Stimulated activated CD4-positive, alpha-beta T cell treated with anti-CD3 and anti-CD28 coated beads, Interleukin-1b, Interleukin-23, amount 100 ng/mL, for 48 hours (primary cell): Measurements from ENCODE around the gene TM9SF4.
"Not testable (repeated sequence)": the region's sequence is repeated elsewhere in the genome, so short reads cannot be mapped to it uniquely, and the experiment has no call there.

Source experiments
- DNase-seq: peaks from one replicate; pipeline ENCODE4 v3.0.0-alpha.2; 2020

TM9SF4 gene

DNA sequence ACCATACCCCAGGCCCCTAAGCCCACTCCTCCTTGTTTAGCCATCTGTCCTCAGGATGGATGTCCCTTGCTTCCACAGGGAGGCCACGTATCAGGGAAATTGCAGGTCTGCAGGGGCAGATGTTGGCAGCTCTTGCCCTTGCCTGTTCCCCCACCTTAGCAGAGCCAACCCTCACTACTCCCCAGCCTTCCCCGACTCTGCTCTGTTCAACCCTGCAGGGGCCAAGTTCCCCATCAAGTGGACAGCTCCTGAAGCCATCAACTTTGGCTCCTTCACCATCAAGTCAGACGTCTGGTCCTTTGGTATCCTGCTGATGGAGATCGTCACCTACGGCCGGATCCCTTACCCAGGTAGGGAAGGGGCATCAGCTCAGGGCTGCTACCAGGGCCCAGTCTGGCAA lies 10.7 kb upstream of the TM9SF4 start:
- DNase-seq = no peak

DNA sequence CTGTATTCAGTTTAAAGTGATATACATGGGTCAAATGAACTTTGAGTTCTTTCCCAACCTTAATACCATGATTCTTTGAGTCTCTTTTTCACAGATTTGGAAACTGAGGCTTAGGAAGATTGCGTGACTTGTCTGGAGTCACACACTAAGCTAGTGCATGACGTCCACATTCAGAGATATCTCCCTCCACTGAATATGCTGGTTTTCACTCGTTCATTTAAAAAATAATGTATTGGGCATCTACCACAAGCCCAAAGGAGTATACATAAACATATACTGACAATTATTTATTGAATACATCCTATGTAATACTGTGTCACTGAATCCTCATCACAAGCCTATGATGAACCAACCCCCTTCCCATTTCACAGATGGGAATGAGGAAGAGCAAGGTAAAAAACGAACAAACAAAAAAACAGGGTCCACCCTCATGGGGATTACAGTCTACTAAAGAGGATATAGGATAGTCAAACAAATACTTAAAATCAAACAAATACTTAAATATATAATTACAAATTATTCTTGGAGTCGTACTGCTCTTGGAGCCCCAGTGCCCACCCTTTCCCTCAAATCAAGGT lies 611 bp upstream of the TM9SF4 start:
- no peak for DNase-seq

GRCh38 chr20:32110173-32110704 lies 725 bp downstream of the TM9SF4 start:
- no peak for DNase-seq

DNA sequence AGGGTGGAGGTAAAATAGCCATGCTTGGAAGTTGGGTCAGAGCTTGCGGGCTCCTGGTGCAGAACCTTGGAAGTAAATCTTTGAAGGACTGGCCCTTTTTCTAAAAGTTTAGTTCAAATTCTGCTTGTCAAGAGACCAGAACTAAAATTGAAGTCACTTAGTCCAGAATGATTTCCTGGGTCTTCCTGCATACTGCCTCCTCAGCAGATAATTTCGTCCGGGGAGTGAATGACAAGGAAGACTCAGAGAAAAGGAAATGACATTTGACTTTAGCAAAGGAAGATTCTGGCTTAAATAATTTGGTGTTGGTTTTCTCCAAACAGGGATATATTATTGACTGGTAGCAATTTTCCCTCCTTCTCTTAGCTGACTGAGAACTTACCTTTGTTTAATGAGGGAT lies 1.2 kb downstream of the TM9SF4 start:
- no peak for DNase-seq

- no peak for DNase-seq
Observed at GRCh38 chr20:32111156-32111686, 1.7 kb downstream of the TM9SF4 start.

DNA sequence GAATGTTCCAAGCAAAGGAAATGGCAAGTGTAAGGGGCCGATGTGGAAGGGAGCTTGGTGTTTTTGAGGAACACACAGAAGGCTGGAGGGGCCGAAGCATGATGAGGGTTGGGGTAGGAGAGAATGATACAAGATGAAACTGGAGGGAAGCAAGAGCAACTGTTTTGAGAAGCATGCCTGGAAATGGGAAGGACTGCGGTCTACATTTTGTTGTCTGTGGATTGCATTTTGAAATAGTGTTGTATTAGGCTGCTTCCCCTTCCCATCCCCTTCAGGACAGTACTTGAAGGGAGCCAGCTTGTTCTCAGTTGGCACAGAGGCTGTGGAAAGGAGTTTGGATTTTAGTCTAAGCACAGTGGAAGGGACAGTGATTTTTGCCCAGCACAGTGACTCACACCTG lies 2.2 kb downstream of the TM9SF4 start:
- no peak for DNase-seq

- DNase-seq = peak; percentile 20
Observed at GRCh38 chr20:32112841-32113240, 3.3 kb downstream of the TM9SF4 start.

- DNase-seq = no peak
Observed at GRCh38 chr20:32113591-32114260, 4.2 kb downstream of the TM9SF4 start.

DNA sequence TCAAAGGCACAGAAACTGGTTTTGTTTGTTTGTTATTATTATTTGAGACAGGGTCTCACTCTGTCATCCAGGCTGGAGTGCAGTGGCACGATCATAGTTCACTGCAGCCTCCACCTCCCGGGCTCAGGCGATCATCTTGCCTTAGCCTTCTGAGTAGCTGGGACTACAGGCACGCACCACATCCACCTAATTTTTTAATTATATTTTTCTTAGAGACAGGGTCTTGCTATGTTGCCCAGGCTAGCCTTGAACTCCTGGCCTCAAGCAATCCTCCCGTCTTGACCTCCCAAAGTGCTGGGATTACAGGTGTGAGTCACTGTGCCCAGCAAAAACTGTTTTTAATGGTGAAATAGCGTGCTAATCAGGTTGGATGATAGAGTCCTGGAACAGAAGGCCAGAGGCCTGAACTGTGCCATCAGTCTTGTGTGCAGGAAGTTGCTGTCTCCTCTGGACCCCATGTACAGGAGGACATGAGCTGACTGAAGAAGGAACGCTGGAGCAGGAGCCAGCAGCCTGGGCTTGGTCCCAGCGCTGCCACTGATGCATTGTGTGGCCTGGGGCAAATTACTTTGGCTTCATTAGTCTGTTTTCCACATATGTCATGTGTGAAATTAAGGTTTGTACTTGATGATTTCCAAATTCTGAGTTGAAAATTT lies 4.9 kb downstream of the TM9SF4 start:
- no peak for DNase-seq

DNA sequence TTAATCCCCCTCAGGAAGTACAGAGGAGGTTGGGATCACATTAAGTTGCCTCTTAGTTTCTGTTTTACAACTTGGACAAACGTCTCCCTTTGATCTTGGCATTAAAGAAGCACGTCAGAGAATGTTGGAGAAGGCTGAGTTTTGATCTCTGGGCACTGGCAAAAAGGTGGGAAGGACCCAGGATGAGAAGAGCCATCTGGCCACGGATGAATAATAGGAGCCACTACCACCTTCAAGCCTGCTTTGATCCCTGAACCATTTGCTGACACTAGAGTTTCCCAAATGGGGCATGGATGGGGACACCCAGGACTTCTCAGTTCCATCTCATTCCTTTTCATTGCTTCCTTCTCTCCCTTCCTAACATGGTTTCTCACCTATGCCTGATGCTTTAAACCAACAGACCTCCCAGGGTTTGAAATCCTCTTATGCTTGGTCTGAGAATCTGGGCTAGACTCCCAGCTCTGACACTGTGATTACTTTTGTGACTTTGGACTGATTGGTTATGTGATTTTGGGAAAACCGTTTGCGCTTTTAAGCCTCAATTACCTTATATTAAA lies 5.8 kb downstream of the TM9SF4 start:
- DNase-seq = no peak

DNA sequence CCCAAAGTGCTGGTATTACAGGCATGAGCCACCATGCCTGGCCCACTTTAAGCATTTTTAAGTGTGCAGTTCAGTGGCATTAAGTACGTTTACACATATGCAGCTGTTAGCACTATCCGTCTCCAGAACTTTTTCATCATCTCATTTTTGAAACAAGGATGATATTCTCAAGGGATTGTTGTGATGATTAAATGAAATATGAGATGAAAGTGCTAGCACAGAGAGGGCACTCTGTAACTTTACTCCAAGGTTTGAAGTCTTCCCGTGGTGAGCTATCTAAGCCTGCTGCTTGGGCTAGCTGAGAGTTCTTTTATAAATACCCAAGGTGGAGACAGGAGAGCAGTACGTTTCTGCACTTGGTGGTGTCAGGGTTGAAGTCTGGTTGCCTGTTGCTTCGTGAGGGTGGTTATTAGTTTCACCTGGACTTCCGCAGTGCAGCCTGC lies 6.6 kb downstream of the TM9SF4 start:
- DNase-seq = no peak

- not testable (repeated sequence) for DNase-seq
Observed at GRCh38 chr20:32116796-32117195, 7.3 kb downstream of the TM9SF4 start.

- DNase-seq = not testable (repeated sequence)
Observed at GRCh38 chr20:32118427-32118826, 8.9 kb downstream of the TM9SF4 start.

DNA sequence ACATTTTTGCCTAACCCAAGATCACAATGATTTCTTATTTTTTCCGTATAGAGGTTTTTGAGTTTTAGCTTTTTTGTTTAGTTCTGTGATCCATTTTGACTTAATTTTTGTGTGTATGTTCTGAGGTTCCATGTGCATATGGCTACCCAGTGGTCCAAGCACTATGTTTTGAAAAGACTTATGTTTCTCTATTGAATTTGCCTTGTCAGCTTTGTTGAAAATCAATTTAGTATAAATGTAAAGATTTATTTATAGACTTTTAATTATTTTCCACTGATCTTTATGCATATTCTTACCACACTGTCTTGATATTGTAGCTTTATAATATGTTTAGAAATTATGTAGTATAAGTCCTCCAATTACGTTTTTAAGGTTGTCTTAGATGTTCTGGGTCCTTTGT lies 10.2 kb downstream of the TM9SF4 start:
- no peak for DNase-seq

DNA sequence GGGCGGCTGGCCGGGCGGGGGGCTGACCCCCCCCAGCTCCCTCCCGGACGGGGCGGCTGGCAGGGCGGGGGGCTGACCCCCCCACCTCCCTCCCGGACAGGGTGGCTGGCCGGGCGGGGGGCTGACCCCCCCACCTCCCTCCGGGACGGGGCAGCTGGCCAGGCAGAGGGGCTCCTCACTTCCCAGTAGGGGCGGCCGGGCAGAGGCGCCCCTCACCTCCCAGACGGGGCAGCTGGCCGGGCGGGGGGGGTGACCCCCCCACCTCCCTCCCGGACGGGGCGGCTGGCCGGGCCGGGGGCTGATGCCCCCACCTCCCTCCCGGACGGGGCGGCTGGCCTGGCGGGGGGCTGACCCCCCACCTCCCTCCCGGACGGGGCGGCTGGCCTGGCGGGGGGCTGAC lies 12.4 kb downstream of the TM9SF4 start:
- DNase-seq = not testable (repeated sequence)

DNA sequence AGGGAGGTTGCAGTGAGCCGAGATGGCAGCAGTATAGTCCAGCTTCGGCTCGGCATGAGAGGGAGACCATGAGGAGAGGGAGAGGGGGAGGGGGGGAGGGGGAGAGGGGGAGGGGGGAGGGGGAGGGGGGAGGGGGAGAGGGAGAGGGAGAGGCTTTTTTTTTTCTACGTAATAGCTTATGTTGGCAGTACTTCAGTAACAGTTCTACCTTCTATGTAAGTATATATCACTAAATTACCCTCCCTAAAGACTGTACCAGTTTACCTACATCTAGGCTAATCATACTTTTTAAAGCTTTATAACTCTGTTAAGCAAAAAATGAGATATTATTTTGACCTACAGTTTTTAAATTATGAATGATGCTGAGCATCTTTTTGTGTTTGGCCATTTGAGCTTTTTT lies 13.6 kb downstream of the TM9SF4 start:
- no peak for DNase-seq

DNA sequence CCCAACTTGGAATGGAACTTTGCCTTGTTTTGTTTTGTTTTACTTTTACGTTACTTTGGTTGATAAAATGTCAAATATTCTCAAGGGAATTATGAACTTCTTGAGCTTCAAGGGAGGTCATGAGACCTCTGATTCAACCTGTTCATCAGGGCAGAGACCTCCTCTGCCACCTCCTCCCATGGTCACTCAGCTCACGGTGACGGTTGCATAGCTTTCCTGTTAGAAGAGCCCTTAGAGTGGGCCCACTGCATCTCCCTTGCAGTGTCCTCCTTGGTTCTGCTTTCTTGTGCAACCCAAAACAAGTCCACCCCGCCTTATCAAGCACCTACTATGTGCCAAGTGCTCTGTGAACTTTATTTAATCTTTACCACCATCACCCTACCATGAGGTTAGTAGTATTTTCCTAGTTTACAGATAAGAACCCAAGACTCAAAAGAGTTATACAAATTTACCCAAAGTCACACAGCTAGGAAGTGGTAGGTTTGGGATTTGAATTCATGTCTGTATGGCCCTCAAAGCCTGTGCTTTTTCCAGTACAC lies 15.5 kb downstream of the TM9SF4 start:
- no peak for DNase-seq

DNA sequence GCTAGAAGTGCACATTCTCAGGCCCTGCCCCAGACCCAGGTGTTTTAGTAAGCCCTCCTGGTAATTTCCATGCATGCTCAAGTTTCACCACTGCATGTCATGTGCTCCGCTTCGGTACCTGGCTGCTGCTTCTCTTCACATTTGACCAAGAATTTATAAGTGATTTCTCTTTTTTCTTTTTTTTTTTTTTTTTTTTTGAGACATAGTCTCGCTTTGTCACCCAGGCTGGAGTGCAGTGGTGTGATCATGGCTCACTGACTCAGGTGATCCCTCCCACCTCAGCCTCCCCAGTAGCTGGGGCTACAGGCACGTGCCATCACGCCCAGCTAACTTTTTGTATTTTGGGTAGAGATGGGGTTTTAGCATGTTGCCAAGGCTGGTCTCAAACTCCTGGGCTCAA lies 16.0 kb downstream of the TM9SF4 start:
- no peak for DNase-seq

DNA sequence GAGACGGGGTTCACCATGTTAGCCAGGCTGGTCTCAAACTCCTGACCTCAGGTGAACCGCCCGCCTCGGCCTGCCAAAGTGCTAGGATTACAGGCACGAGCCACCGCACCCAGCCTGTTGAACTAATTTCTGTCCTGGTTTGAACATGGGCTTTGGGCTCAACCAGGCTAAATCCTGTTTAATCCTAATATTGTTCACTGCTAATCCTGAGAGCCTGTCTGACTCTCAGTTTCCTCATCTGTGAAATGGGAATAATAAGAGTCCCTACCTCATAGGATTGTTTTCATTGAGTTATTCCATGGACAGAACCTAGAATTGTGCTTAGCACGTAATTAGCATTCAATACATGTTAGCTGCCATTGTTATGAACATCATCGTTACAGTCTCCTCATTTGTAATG lies 17.4 kb downstream of the TM9SF4 start:
- no peak for DNase-seq

DNA sequence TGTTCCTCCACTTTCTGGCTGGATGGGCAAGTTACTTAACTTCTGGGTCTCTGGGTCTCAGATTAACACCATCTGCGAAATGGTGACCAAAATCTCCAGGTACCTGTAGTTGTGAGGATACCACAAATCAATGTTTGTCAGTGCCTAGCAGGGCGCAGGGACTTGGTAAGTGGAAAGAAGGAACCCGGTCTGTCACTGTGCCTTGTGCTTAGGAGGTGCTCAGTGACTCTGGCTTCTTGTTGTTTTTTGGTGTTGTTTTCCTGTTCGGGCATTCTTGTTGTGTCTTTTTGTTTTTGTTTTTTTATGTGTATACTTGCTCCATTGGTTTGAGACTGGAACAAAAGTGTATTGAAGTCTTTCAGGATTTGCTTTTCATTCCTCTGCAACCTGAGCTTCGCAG lies 17.8 kb downstream of the TM9SF4 start:
- DNase-seq = no peak

GRCh38 chr20:32128167-32128566 lies 18.7 kb downstream of the TM9SF4 start:
- no peak for DNase-seq

DNA sequence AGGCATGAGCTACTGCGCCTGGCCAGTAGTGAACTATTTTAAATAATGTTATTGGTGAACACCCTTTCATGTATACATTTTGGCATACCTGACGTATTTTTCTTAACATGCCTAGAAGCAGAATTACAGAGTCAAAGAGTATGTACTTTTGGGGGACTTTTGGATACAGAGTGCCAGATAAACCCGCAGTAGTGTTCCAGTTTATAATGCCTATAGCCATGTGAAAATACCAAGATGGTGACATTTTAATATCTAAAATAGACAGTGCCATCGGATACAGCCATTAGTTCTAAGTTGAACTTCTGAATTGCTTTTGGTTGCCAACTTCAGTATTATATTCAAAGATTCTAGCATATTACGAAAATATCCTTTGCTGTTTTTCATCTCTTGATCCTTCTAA lies 20.3 kb downstream of the TM9SF4 start:
- DNase-seq = no peak

- DNase-seq = no peak
Observed at GRCh38 chr20:32130352-32130751, 20.8 kb downstream of the TM9SF4 start.
